ENCODE results near the gene SLC2A4. TPM values are rescaled to one million over a fixed set of nuclear protein-coding genes. Genes with fewer than 3 reads are reported as not detected.

The SLC2A4 gene
- total RNA-seq, 1 donor from 2014 or later, result under 0.01 TPM

DNA sequence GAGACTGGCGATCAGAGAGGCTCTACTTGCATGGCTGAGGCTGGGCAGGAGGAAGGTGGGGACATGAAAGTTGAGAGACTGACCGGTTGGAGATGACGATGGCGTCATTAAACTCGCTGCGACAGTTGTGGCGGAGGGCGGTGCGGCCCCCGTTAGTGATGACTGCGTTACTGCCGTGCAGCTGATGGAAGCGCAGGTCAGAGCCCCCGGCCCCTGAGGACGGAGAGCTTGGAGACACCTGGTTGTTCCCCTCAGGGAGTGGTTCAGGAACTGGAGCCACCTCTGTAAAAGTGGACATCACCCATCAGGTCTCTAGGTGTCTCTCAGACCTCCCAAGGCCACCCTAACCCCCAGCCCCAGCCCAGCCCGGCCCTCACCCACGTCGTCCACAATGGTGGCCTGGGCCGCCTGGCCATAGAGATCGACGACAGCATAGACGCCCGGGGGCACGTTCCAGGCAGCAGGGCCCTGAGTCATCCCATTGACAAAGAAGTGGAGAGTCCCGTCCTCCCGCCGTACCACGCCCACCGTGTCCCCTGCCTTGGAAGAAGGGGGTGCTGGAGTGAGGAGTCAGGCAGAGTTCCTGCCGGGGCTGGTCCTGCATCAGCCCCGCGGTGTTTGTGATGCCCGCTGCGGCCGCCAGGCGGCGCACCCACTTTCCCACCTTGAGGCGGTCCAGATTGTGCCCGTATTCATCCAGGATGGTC is 42.4 kb downstream of the SLC2A4 start:
- TF ChIP-seq, protein P1, sequence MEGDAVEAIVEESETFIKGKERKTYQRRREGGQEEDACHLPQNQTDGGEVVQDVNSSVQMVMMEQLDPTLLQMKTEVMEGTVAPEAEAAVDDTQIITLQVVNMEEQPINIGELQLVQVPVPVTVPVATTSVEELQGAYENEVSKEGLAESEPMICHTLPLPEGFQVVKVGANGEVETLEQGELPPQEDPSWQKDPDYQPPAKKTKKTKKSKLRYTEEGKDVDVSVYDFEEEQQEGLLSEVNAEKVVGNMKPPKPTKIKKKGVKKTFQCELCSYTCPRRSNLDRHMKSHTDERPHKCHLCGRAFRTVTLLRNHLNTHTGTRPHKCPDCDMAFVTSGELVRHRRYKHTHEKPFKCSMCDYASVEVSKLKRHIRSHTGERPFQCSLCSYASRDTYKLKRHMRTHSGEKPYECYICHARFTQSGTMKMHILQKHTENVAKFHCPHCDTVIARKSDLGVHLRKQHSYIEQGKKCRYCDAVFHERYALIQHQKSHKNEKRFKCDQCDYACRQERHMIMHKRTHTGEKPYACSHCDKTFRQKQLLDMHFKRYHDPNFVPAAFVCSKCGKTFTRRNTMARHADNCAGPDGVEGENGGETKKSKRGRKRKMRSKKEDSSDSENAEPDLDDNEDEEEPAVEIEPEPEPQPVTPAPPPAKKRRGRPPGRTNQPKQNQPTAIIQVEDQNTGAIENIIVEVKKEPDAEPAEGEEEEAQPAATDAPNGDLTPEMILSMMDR (IDR thresholded peaks at IDR 0.05; ENCODE audit: insufficient read depth, low read length, severe bottlenecking), result peak; percentile 97
- Histone ChIP-seq H3K36me3 (ENCODE audit: control insufficient read depth, insufficient read depth, low read length) (peaks cover 44% of the 10 kb centered on the region), H3K4me3 (ENCODE audit: low read depth, low read length) (no peak overlapping the region), H3K27me3 (ENCODE audit: control insufficient read depth, insufficient read depth, low read length) (no peaks in the 10 kb centered on the region)
- DNase-seq (ENCODE audit: low read depth) (peak; percentile 30), FAIRE-seq (no peak)

GRCh38 chr17:7324438-7324779 is 42.9 kb downstream of the SLC2A4 start:
- Histone ChIP-seq H3K27me3 (ENCODE audit: control insufficient read depth, insufficient read depth, low read length) (no peaks in the 10 kb centered on the region), H3K36me3 (ENCODE audit: control insufficient read depth, insufficient read depth, low read length) (peaks cover 44% of the 10 kb centered on the region), H3K4me3 (ENCODE audit: low read depth, low read length) (no peak overlapping the region)
- TF ChIP-seq, protein P1 (IDR thresholded peaks at IDR 0.05; ENCODE audit: insufficient read depth, low read length, severe bottlenecking), result no peak
- DNase-seq (ENCODE audit: low read depth) (no peak), FAIRE-seq (no peak)

- Histone ChIP-seq H3K27me3 (ENCODE audit: control insufficient read depth, insufficient read depth, low read length) (no peaks in the 10 kb centered on the region), H3K4me3 (ENCODE audit: low read depth, low read length) (no peak overlapping the region), H3K36me3 (ENCODE audit: control insufficient read depth, insufficient read depth, low read length) (peaks cover 44% of the 10 kb centered on the region)
- TF ChIP-seq, protein P1 (IDR thresholded peaks at IDR 0.05; ENCODE audit: insufficient read depth, low read length, severe bottlenecking), result no peak
- FAIRE-seq (no peak), DNase-seq (ENCODE audit: low read depth) (no peak)
Observed at GRCh38 chr17:7325031-7325528, 43.6 kb downstream of the SLC2A4 start.

GRCh38 chr17:7326186-7326585 is 44.7 kb downstream of the SLC2A4 start:
- Histone ChIP-seq H3K27me3 (ENCODE audit: control insufficient read depth, insufficient read depth, low read length) (no peaks in the 10 kb centered on the region), H3K4me3 (ENCODE audit: low read depth, low read length) (no peak overlapping the region), H3K36me3 (ENCODE audit: control insufficient read depth, insufficient read depth, low read length) (peaks cover 39% of the 10 kb centered on the region)
- TF ChIP-seq, protein P1 (IDR thresholded peaks at IDR 0.05; ENCODE audit: insufficient read depth, low read length, severe bottlenecking), result no peak
- no peak for DNase-seq (ENCODE audit: low read depth)
- no peak for FAIRE-seq

- no peak overlapping the region for H3K4me3 ChIP-seq (ENCODE audit: low read depth, low read length)
- H3K27me3 ChIP-seq (ENCODE audit: control insufficient read depth, insufficient read depth, low read length), result no peaks in the 10 kb centered on the region
- H3K36me3 ChIP-seq (ENCODE audit: control insufficient read depth, insufficient read depth, low read length), result peaks cover 32% of the 10 kb centered on the region
- FAIRE-seq (no peak), DNase-seq (ENCODE audit: low read depth) (no peak)
- TF ChIP-seq, protein P1 (IDR thresholded peaks at IDR 0.05; ENCODE audit: insufficient read depth, low read length, severe bottlenecking), result no peak
Observed at GRCh38 chr17:7327056-7327455, 45.5 kb downstream of the SLC2A4 start.

DNA sequence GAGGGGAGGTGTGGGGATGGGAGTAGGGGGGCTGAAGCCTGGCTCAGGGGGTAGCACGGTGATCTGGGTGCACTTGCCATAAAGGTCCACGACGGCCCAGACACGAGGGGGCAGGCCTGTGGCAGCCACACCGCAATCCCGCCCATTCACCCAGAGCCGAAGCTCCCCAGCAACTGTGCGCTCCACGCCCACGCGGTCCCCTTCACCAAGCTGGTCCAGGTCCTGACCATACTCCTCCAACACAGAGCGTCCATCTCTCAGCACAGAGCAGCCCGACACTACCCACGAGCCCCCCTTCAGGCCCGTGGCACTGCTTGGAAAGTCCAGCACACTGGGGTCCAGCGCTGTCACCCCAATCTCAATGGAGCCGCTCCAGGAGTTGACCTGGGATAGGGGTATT is 46.0 kb downstream of the SLC2A4 start:
- H3K36me3 ChIP-seq (ENCODE audit: control insufficient read depth, insufficient read depth, low read length), result peaks cover 29% of the 10 kb centered on the region
- DNase-seq (ENCODE audit: low read depth) (no peak), FAIRE-seq (no peak)
- no peaks in the 10 kb centered on the region for H3K27me3 ChIP-seq (ENCODE audit: control insufficient read depth, insufficient read depth, low read length)
- no peak overlapping the region for H3K4me3 ChIP-seq (ENCODE audit: low read depth, low read length)
- TF ChIP-seq, protein P1 (IDR thresholded peaks at IDR 0.05; ENCODE audit: insufficient read depth, low read length, severe bottlenecking), result no peak

Data from bronchial epithelial cell (primary cell).